HTR-8/SVneo (cell line): ENCODE measurements around the gene DDT.
"Not testable (repeated sequence)": the region's sequence is repeated elsewhere in the genome, so short reads cannot be mapped to it uniquely, and the experiment has no call there.

ENCODE experiments used
- DNase-seq: peaks from one replicate; pipeline ENCODE4 v3.0.0; 2011; ENCODE audit warnings: low spot score, mixed read lengths; ENCODE audit not compliant: insufficient read length
- FAIRE-seq: peaks from 2 replicates; lab custom pipeline; 2011; peaks lifted over from hg19 to GRCh38; lab: Jason Lieb, UNC

The DDT gene

GRCh38 chr22:23993080-23993479 lies 18.8 kb upstream of the DDT start:
- DNase-seq, FAIRE-seq: not testable (repeated sequence)

- DNase-seq, FAIRE-seq: not testable (repeated sequence)
These were observed 15.5 kb upstream of the DDT start for GRCh38 chr22:23989583-23990244.

DNA sequence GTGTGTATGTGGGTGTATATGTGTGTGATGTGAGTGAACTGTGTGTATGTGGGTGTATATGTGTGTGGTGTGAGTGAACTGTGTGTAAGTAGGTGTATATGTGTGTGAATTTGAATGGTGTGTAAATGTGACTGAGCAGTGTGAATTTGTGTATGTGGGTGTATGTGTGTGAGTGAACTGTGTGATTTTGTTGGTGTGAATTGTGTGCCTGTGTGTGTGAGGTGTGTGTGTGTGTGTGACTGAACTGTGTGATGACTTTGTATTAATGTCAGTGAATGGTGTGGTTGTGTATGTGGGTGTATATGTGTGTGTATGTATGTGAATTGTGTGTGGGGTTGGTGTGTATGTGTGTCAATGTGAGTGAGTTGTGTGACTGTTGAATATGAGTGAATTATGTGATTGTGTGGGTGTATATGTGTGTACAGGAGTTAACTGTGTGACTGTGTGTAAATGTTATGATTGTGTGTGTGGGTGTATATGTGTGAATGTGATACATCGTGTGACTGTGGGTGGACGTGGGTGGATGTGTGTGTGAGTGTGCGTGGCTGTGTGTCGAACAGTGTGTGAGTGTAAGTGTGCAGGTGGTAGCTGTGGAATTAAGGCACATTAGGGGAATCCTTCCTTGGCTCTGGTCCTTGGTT lies 12.4 kb upstream of the DDT start:
- peak; percentile 92 for FAIRE-seq
- not testable (repeated sequence) for DNase-seq

GRCh38 chr22:23986089-23986488 lies 11.8 kb upstream of the DDT start:
- DNase-seq, FAIRE-seq: not testable (repeated sequence)

GRCh38 chr22:23984430-23984829 lies 10.2 kb upstream of the DDT start:
- FAIRE-seq (no peak), DNase-seq (no peak)

DNA sequence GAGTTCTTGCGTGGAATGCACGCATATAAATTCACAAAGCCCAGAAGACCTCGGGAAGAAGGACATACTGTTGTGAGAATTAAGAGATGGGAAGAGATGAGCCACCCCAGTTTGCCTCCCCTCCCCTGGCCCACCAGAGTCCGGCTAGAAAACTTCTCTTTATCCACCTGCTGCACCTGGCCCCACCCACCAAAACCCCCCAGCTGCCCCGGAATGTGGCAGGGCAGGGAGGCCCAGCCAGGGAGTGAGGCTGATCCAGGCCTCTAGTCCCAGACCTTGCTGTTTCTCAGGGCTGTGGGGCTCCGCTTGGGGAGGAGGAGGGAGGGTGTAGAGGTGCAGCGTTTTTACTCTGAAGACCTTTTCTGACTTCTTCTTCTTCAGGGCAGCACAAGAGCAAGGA lies 6.3 kb upstream of the DDT start:
- not testable (repeated sequence) for FAIRE-seq, DNase-seq

DNA sequence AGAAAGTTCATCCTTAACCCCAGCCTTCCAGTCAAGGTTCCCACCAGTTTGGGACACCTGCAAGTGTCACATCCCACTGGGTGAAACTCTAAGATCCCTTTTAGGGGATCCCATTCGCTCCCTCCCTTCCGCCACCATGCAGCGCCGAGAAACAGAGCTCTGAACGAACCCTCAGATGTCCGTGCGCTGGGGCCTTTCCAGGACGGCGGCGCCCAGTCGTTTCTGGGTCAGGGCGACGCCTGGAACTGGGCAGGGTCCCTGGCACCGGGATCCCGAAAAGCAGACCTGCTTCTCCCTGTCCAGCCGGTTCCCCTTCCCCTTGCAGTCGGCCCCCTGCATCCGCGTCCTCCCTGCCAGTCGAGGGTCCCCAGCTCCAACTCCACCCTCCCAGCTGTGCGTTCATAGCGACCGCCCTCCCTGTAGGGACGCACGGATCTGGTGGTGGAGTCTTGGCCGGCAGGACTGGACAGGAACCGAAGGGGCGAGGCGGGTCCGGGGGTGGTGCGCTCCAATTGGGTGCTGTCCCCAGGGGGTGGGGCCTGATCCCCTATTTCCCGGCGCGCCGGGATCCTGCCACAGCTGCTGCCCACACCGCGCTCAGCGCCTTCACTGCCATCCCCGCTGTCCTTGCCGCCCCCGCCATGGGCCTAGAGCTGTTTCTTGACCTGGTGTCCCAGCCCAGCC lies 5.5 kb upstream of the DDT start, which contains the start of gene GSTT2:
Gene GSTT2 (plus strand): TSS at position 578 of the 684 bp plus-strand sequence.
- DNase-seq: not testable (repeated sequence)

DNA sequence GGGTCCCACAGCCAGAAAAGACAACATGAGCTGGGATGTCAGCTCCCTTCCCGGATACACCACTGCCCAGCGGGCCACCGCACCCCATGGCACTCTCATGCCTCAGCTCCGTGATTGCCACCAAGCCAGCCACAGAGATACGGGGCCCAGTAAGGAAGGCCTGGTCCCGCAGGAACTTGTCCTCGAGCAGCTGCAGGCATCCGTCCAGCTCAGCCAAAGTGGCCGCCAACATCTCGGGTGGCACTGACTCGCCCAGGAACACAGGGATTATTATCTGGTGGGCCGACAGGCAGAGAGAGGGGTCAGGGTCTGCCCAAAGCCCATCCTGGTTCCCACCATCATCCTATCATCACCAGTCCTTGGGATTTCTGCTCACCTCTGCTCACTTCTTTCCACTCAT lies 3.1 kb upstream of the DDT start:
- not testable (repeated sequence) for DNase-seq, FAIRE-seq

More for the DNA sequence above, 5.5 kb upstream of the DDT start, which contains the start of gene GSTT2:
- peak; percentile 93 for FAIRE-seq

DNA sequence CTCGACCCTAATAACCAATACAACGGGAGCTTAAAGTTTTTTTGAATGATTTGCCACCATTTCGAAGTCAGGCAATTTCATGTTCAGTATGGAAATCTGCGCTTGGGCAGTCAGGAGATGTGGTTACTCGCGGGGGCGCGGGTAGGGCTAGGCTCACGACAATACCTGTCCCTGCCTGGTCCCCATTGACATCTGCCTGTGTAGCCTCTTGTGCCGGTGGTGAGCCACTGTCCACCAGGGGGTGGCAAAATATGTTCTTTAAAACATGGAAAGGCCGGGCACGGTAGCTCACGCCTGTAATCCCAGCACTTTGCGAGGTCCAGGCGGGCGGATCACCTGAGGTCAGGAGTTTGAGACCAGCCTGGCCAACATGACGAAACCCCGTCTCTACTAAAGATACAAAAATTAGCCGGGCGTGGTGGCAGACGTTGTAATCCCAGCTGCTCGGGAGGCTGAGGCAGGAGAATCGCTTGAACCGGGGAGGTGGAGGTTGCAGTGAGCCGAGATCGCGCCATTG lies 653 bp upstream of the DDT start:
- DNase-seq, FAIRE-seq: not testable (repeated sequence)

DNA sequence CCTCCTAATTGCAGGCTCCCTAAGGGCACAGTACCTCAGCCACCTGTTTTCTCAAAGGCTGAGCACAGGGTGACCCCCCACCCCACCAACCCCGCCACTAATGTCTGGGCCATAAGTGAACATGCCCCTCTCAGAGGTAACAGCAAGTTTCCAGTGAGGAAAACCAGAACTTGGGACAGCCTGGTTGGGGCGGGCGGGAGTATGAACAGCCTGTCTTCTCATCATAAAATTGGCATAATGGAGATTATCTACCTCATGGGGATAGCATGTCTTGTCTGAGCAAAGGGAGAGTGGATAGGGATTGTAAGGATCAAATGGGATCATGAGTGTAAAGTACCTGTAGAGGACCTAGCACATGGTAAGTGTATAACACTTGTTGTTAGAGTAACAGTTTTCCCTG lies 2.3 kb downstream of the DDT start:
- FAIRE-seq, DNase-seq: not testable (repeated sequence)

DNA sequence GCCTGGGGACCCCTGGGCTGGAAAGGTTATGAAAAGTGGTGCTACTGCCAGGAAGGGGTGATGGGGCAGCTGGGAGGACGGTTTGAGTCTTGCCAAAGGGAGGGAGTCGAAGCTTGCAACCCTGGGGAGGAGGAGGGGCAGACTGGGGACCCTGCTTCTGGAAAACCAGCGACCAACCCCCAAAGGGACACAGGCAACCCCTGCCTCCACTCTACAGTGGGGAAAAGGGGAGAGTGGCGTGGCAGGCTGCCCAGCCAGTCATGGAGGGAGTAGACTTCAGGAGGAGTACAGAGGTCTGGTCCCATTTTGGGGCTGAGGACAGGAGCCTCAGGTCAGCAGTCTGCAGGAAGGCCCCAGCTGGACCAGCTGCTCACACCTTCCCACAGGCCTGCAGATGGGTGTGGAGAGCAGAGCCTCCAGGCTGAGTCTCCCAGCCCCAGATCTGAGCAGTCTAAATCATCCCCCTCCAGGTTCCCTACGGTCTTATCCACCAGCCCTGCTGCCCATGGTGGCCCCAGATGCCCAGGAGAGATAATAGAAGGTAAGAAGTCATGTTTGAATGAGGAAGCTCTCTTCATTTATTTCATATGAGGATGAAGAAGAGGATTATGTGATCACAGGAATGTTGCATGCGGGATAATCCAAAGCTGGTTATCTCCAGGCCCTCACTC lies 3.3 kb downstream of the DDT start:
- FAIRE-seq: no peak

DNA sequence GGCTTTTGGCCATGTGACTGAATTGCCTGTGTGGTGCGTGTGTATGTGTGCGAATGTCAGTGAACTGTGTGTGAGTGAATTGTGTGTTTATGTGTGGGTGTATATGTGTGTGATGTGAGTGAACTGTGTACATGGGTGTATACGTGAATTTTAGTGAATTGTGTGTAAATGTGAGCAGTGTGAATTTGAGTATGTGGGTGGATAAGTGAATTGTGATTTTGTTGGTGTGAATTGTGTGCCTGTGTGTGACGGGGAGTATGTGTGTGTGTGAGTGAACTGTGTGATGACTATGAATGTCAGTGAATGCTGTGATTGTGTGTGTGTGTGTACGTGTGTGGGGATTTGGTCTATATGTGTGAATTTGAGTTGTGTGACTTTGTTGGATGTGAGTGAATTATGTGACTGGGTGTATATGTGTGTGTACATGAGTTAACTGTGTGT lies 4.0 kb downstream of the DDT start:
- DNase-seq: no peak

More for the DNA sequence above, 3.3 kb downstream of the DDT start:
- no peak for DNase-seq

GRCh38 chr22:23969071-23969470 lies 5.2 kb downstream of the DDT start:
- FAIRE-seq (no peak), DNase-seq (no peak)

More for the DNA sequence above, 4.0 kb downstream of the DDT start:
- no peak for FAIRE-seq

DNA sequence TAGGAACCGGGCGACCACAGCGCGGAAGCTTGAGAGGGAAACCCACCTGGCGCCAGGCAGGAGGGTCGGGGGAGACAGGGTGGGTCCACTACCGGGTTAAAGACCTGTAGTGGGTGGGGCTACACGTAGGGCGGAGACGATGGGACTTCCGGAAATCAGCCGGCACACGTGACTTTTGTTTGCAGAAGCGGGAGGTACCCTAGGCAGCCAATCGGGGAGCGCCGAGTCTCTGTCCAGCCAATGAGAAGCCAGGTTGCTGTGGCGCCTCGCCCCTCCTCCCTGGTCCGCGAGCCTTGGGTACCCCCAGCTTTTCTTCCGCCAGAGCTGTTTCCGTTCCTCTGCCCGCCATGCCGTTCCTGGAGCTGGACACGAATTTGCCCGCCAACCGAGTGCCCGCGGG lies 7.7 kb downstream of the DDT start, which contains the start of gene DDTL:
Gene DDTL (plus strand): TSS at position 321 of the 400 bp plus-strand sequence. CDS start 27 bp downstream, at position 348.
- DNase-seq: not testable (repeated sequence)
- peak; percentile 94 for FAIRE-seq

GRCh38 chr22:23966094-23966493 lies 8.1 kb downstream of the DDT start:
- not testable (repeated sequence) for DNase-seq
- FAIRE-seq: peak; percentile 64

DNA sequence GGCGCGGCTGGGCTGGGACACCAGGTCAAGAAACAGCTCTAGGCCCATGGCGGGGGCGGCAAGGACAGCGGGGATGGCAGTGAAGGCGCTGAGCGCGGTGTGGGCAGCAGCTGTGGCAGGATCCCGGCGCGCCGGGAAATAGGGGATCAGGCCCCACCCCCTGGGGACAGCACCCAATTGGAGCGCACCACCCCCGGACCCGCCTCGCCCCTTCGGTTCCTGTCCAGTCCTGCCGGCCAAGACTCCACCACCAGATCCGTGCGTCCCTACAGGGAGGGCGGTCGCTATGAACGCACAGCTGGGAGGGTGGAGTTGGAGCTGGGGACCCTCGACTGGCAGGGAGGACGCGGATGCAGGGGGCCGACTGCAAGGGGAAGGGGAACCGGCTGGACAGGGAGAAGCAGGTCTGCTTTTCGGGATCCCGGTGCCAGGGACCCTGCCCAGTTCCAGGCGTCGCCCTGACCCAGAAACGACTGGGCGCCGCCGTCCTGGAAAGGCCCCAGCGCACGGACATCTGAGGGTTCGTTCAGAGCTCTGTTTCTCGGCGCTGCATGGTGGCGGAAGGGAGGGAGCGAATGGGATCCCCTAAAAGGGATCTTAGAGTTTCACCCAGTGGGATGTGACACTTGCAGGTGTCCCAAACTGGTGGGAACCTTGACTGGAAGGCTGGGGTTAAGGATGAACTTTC lies 13.0 kb downstream of the DDT start, which contains the start of gene GSTT2B:
Gene GSTT2B (minus strand): TSS at position 112 of the 688 bp plus-strand sequence. CDS start 64 bp downstream, at position 48.
- not testable (repeated sequence) for DNase-seq
- peak; percentile 94 for FAIRE-seq

DNA sequence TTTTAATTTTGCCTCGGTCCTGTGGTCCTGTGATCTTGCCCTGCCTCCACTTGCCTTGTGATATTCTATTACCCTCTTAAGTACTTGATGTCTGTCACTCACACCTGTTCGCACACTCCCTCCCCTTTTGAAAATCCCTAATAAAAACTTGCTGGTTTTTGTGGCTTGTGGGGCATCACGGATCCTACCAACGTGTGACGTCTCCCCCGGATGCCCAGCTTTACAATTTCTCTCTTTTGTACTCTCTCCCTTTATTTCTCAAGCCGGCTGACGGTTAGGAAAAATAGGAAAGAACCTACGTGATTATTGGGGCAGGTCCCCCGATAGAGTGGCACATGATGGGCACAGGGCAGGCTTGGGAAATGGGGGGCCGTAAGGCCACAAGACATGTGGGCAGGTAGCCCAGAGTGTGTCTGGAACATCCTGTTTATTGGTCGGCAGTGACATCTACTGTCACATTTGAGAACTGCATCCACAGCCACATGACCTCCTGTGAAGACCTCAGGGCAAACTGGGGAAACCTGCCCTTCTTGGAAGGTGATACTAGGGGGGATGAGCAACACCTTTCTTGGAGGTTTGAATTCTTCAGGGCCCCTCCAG lies 17.8 kb downstream of the DDT start:
- peak; percentile 28 for DNase-seq

DNA sequence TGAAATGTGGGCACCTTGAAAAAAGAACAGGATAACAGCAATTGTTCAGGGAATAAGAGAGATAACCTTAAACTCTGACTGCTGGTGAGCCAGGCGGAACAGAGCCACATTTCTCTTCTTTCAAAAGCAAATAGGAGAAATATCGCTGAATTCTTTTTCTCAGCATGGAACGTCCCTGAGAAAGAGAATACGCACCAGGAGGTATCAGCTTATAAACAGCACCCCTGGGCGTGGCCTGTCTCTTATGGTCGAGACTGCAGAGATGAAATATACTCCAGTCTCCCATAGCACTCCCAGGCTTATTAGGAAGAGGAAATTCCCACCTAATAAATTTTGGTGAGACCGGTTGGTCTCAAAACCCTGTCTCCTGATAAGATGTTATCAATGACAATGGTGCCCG lies 18.4 kb downstream of the DDT start:
- not testable (repeated sequence) for DNase-seq

More for the DNA sequence above, 17.8 kb downstream of the DDT start:
- peak; percentile 87 for FAIRE-seq

GRCh38 chr22:23954991-23955305 lies 19.3 kb downstream of the DDT start:
- not testable (repeated sequence) for DNase-seq, FAIRE-seq

More for the DNA sequence above, 18.4 kb downstream of the DDT start:
- not testable (repeated sequence) for FAIRE-seq
